ENCODE measurements around the gene DLL3.

Gene DLL3

GRCh38 chr19:39518975-39519374, 20.2 kb downstream of the DLL3 start:
- no peak for DNase-seq

GRCh38 chr19:39520541-39521484, 22.1 kb downstream of the DLL3 start:
- no peak for DNase-seq

GRCh38 chr19:39524495-39524894, 25.7 kb downstream of the DLL3 start:
- no peak for DNase-seq

GRCh38 chr19:39525205-39525604, 26.5 kb downstream of the DLL3 start:
- DNase-seq = no peak

GRCh38 chr19:39531834-39532232, 33.1 kb downstream of the DLL3 start:
- DNase-seq = no peak

GRCh38 chr19:39532233-39533002, 33.7 kb downstream of the DLL3 start, which contains the start of gene EID2B:
EID2B (minus strand) TSS chr19:39532852; CDS start chr19:39532802, 50 bp downstream.
- DNase-seq = peak; percentile 96

- DNase-seq = no peak
Measured at GRCh38 chr19:39533003-39533512, 34.3 kb downstream of the DLL3 start.

- DNase-seq = no peak
Measured at GRCh38 chr19:39533791-39534190, 35.0 kb downstream of the DLL3 start.

- no peak for DNase-seq
Measured at GRCh38 chr19:39539165-39539517, 40.4 kb downstream of the DLL3 start.

- DNase-seq = peak; percentile 93
Measured at GRCh38 chr19:39539518-39540332, 41.0 kb downstream of the DLL3 start, which contains the start of gene EID2. EID2 (minus strand) TSS chr19:39540161; CDS start chr19:39540079, 82 bp downstream.

- DNase-seq = no peak
Measured at GRCh38 chr19:39540333-39540673, 41.6 kb downstream of the DLL3 start.

GRCh38 chr19:39542206-39542605, 43.5 kb downstream of the DLL3 start:
- DNase-seq = no peak

GRCh38 chr19:39543477-39543857, 44.7 kb downstream of the DLL3 start:
- no peak for DNase-seq

- no peak for DNase-seq
Measured at GRCh38 chr19:39544226-39544903, 45.6 kb downstream of the DLL3 start.

- no peak for DNase-seq
Measured at GRCh38 chr19:39544911-39545310, 46.2 kb downstream of the DLL3 start.

- no peak for DNase-seq
Measured at GRCh38 chr19:39546599-39546998, 47.9 kb downstream of the DLL3 start.

- no peak for DNase-seq
Measured at GRCh38 chr19:39550197-39550596, 51.5 kb downstream of the DLL3 start.

GRCh38 chr19:39553082-39553652, 54.4 kb downstream of the DLL3 start:
- DNase-seq = no peak

- no peak for DNase-seq
Measured at GRCh38 chr19:39554701-39555311, 56.1 kb downstream of the DLL3 start.

- DNase-seq = no peak
Measured at GRCh38 chr19:39555883-39556282, 57.1 kb downstream of the DLL3 start.

Data from NCI-H1105 (cell line).